GM04503 (cell line): ENCODE data around the gene RIC8B.
"Not testable (repeated sequence)": the region's sequence is repeated elsewhere in the genome, so short reads cannot be mapped to it uniquely, and the experiment has no call there.

Source experiments
- DNase-seq: peaks from one replicate; pipeline ENCODE4 v3.0.0-alpha.2; 2012; ENCODE audit warnings: low read depth

Gene RIC8B

GRCh38 chr12:106903241-106903945 is 128.9 kb downstream of the RIC8B start:
- no peak for DNase-seq

GRCh38 chr12:106906715-106907114 is 132.2 kb downstream of the RIC8B start:
- no peak for DNase-seq

- no peak for DNase-seq
These were observed 132.9 kb downstream of the RIC8B start for GRCh38 chr12:106907411-106907810.

GRCh38 chr12:106907846-106908245 is 133.4 kb downstream of the RIC8B start:
- DNase-seq: no peak

GRCh38 chr12:106908561-106908960 is 134.1 kb downstream of the RIC8B start:
- DNase-seq: no peak

GRCh38 chr12:106910202-106910601 is 135.7 kb downstream of the RIC8B start:
- no peak for DNase-seq

- no peak for DNase-seq
These were observed 137.1 kb downstream of the RIC8B start for GRCh38 chr12:106911581-106911980.

- no peak for DNase-seq
These were observed 139.0 kb downstream of the RIC8B start for GRCh38 chr12:106913456-106913855.

GRCh38 chr12:106914796-106915634 is 140.5 kb downstream of the RIC8B start:
- DNase-seq: no peak

- no peak for DNase-seq
These were observed 141.1 kb downstream of the RIC8B start for GRCh38 chr12:106915635-106916026.

GRCh38 chr12:106917503-106917902 is 143.0 kb downstream of the RIC8B start:
- no peak for DNase-seq

GRCh38 chr12:106918746-106919145 is 144.3 kb downstream of the RIC8B start:
- DNase-seq: no peak

- no peak for DNase-seq
These were observed 145.5 kb downstream of the RIC8B start for GRCh38 chr12:106919910-106920544.

GRCh38 chr12:106921976-106922375 is 147.5 kb downstream of the RIC8B start:
- not testable (repeated sequence) for DNase-seq

- DNase-seq: not testable (repeated sequence)
These were observed 149.1 kb downstream of the RIC8B start for GRCh38 chr12:106923594-106923993.

GRCh38 chr12:106924268-106924861 is 149.9 kb downstream of the RIC8B start:
- DNase-seq: no peak

GRCh38 chr12:106926657-106927056 is 152.2 kb downstream of the RIC8B start:
- DNase-seq: no peak

GRCh38 chr12:106934277-106934676 is 159.8 kb downstream of the RIC8B start:
- no peak for DNase-seq
